ENCODE results near the gene GTPBP8. TPM values are rescaled to one million over a fixed set of nuclear protein-coding genes. Genes with fewer than 3 reads are reported as not detected.

Gene GTPBP8
- 10 to 100 TPM; 21.6 to 30.8 TPM for total RNA-seq

- peaks cover 8 to 17% of the 10 kb centered on the region in 2 donors for H3K36me3 Mint-ChIP-seq
- H3K27ac Mint-ChIP-seq = peak within 1 kb of the TSS; percentile 70 to 95
- no peaks in the 10 kb centered on the region for H3K9me3 Mint-ChIP-seq
- ATAC-seq (peak; percentile 91 to 92), DNase-seq (ENCODE audit: low spot score in 2 of 2) (peak; percentile 82 to 88)
Observed at GRCh38 chr3:112990672-112991602, at the start of gene GTPBP8. GTPBP8 (plus strand) TSS chr3:112990984; CDS start chr3:112991000, 16 bp downstream.

DNA sequence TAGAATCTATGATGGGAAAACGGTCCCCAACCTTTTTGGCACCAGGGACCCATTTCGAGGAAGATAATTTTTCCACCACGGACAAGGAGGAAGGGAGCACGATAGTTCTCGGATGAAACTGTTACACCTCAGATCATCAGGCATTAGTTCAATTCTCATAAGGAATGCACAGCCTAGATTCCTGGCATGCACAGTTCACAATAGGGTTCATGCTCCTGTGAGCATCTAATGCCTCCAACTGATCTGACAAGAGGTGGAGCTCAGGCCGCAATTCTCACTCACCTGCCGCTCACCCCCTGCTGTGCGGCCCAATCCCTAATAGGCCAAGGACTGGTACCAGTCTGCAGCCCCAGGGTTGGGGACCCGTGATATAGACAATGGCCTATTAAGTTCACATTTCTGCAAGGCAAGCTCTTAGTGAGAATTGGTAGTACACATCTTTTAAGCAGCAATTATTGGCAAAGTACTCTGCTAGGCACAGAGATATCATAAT lies 42.4 kb upstream of the GTPBP8 start:
- DNase-seq (ENCODE audit: low spot score in 2 of 2) (no peak), ATAC-seq (no peak)
- no peak overlapping the region for H3K27ac Mint-ChIP-seq
- H3K9me3 Mint-ChIP-seq = peaks cover 0 to 4% of the 10 kb centered on the region in 2 donors
- peaks cover 21 to 35% of the 10 kb centered on the region in 2 donors for H3K36me3 Mint-ChIP-seq

DNA sequence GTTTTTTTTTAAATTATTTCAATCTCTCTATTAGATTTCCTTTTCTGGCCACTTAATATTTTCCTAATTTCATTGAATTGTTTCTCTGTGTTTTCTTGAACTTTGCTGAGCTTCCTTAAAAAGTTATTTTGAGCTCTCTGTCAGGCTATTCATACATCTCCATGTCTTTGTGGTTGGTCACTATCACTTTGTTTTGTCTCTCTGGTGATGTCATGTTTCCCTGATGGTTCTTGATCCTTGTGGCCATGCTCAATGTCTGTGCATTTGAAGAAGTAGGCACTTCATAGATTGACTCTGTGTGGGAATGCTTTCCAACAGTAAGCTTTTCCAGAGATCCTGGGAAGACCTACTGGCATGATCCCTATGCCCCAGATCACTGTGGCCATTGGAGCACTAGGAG lies 34.4 kb upstream of the GTPBP8 start:
- Mint-ChIP-seq H3K27ac (no peak overlapping the region), H3K9me3 (peaks cover 9 to 12% of the 10 kb centered on the region in 2 donors), H3K36me3 (peaks cover 12 to 18% of the 10 kb centered on the region in 2 donors)
- ATAC-seq (no peak), DNase-seq (ENCODE audit: low spot score in 2 of 2) (no peak)

DNA sequence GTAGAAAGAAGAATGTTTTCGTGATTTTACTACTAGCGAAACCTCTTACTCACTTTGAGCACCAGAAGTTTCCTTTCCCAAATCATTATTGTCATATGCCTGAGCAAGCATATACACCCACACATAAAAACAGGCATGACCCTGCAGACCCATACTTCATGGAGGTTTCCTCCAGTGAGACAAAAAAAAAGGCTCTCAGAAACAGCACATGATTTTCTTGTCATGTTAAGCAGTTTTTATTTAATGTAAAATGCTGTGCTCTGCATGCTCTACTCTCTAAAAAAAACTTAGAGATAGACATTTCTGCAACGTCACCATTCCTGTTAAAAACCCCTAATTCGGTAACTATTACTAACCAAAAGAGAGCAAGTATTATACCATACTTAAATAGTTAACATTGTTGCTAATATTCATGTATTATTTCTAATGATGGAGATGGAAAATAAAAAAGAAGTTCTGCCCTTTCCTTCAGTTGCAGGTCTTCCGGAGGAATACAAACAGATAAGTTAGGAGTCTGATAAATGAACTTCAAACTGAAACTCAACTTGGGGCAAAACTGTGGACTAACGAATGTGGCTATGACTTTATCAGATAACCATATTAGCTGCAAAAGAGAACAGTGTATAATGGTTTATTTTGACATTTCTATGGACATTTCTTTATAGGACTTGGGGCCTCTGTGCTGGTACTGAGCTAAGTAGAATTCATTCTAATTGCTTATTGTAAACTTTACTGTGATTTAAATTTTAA lies 31.8 kb upstream of the GTPBP8 start:
- H3K9me3 Mint-ChIP-seq = peaks cover 16 to 24% of the 10 kb centered on the region in 2 donors
- no peak for DNase-seq (ENCODE audit: low spot score in 2 of 2)
- peaks cover 20 to 41% of the 10 kb centered on the region in 2 donors for H3K36me3 Mint-ChIP-seq
- ATAC-seq = peak; percentile 91 to 99
- peak overlapping the region in 1 of 2 donors; percentile 68 for H3K27ac Mint-ChIP-seq

DNA sequence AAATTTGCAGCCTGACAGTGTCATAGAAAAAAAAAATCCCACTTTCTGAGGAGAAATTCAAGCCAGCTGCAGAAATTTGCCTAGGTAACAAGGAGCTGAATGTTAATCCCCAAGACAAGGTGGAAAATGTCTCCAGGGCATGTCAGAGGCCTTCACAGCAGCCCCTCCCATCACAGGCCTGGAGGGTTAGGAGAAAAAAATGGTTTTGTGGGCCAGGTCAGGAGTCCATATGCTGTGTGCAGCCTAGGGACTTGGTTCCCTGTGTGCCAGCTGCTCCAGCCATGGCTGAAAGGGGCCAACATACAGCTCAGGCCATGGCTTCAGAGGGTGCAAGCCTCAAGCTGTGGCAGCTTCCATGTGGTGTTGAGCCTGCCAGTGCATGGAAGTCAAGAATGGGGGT lies 27.1 kb upstream of the GTPBP8 start:
- H3K36me3 Mint-ChIP-seq = peaks cover 35 to 39% of the 10 kb centered on the region in 2 donors
- no peak for ATAC-seq

DNA sequence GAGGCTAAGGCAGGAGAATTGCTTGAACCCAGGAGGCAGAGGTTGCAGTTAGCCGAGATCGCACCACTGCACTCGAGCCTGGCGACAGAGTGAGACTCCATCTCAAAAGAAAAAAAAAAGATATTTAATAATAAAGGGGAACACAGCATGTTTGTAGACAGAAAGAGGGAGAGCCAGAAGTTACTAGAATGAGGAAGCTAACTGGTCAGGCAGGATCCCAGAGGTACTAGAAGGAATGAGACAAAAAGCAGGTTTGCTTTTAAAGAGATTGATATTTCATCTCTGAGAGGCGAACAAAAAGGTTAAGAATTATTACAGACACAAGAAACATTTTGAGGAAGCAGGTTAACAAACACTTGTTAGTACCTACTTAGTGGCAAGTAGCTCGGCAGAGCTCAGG lies 25.1 kb upstream of the GTPBP8 start:
- Mint-ChIP-seq H3K36me3 (peaks cover 35 to 39% of the 10 kb centered on the region in 2 donors), H3K27ac (no peak overlapping the region), H3K9me3 (peaks cover 18 to 23% of the 10 kb centered on the region in 2 donors)
- DNase-seq (ENCODE audit: low spot score in 2 of 2) (no peak), ATAC-seq (no peak)

More for the DNA sequence above, 27.1 kb upstream of the GTPBP8 start:
- no peak for DNase-seq (ENCODE audit: low spot score in 2 of 2)
- peaks cover 18 to 23% of the 10 kb centered on the region in 2 donors for H3K9me3 Mint-ChIP-seq
- H3K27ac Mint-ChIP-seq = no peak overlapping the region

DNA sequence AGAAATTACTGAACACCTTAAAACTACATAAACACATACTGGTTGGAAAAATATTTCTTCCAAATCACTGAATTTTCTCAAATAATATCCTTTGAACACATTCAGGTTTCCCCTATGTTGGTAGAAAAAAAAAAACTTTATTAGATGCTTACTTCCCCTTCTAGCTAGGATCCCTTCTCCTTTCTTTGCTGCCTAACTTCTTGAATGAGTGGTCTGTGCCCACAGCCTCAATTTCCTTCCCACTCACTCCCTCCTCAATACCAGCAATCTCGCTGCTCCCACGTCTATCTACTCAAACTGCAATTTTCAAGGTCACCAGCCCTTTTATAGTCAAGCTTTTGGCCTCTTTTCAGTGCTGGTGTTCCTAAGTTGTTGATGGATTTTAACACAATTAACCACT lies 24.2 kb upstream of the GTPBP8 start:
- Mint-ChIP-seq H3K36me3 (peaks cover 35% of the 10 kb centered on the region in 2 donors), H3K27ac (peak overlapping the region in 1 of 2 donors; percentile 41), H3K9me3 (peaks cover 18 to 20% of the 10 kb centered on the region in 2 donors)
- ATAC-seq (no peak), DNase-seq (ENCODE audit: low spot score in 2 of 2) (no peak)

DNA sequence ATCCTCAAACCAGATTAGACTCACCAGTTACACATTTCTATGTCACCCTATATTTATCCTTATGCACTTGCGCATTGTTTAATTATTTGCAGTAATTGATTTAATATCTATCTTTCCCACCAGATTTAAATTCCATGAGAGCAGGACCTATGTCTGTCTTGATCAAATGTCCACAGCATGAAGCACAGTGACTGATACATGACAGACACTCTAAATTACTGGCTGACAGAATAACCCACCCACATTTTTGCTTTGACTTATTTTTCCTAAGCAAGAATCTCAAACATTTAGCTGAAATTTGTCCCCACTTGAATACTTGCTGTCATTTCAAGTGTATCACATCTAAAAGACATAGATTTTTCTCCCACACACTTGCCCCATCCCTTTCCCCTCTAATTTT lies 23.4 kb upstream of the GTPBP8 start:
- H3K36me3 Mint-ChIP-seq = peaks cover 27 to 35% of the 10 kb centered on the region in 2 donors
- H3K27ac Mint-ChIP-seq = peak overlapping the region; percentile 2 to 41
- ATAC-seq (peak in 1 of 2 donors; percentile 41), DNase-seq (ENCODE audit: low spot score in 2 of 2) (no peak)
- peaks cover 18% of the 10 kb centered on the region in 2 donors for H3K9me3 Mint-ChIP-seq

DNA sequence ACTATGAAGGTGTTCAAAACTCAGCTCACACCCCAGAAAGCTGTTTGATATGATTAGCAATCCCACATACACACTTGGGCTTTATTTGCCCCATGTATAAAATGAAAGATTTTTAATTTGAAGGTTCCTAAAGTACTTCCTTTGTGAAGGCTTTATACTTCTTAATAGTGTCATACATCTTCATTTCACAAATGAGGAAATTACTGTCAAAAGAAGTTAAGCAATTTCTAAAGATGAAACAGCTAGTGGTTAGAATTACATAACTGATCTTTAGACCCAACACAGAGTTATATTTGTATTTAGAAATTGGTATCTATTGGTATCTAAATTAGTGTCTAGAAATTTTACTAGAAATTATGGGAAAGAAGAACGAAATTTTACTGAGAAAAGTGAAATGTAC lies 23.0 kb upstream of the GTPBP8 start:
- Mint-ChIP-seq H3K36me3 (peaks cover 25 to 33% of the 10 kb centered on the region in 2 donors), H3K27ac (peak overlapping the region in 1 of 2 donors; percentile 41), H3K9me3 (peaks cover 17% of the 10 kb centered on the region in 2 donors)
- peak in 1 of 2 donors; percentile 49 for ATAC-seq
- DNase-seq (ENCODE audit: low spot score in 2 of 2) = no peak

- Mint-ChIP-seq H3K9me3 (no peaks in the 10 kb centered on the region), H3K36me3 (peaks cover 0 to 4% of the 10 kb centered on the region in 2 donors), H3K27ac (peak overlapping the region in 1 of 2 donors; percentile 6)
- DNase-seq (ENCODE audit: low spot score in 2 of 2) (no peak), ATAC-seq (no peak)
Observed at GRCh38 chr3:112972158-112972557, 18.6 kb upstream of the GTPBP8 start.

GRCh38 chr3:112973325-112974177 lies 17.2 kb upstream of the GTPBP8 start:
- H3K27ac Mint-ChIP-seq = peak overlapping the region; percentile 77 to 94
- H3K9me3 Mint-ChIP-seq = no peaks in the 10 kb centered on the region
- DNase-seq (ENCODE audit: low spot score in 2 of 2) (peak in 1 of 2 donors; percentile 45), ATAC-seq (peak; percentile 84 to 95)
- peaks cover 0 to 5% of the 10 kb centered on the region in 2 donors for H3K36me3 Mint-ChIP-seq

GRCh38 chr3:112974178-112974517 lies 16.6 kb upstream of the GTPBP8 start:
- Mint-ChIP-seq H3K36me3 (peaks cover 0 to 5% of the 10 kb centered on the region in 2 donors), H3K27ac (peak overlapping the region; percentile 77 to 94), H3K9me3 (no peaks in the 10 kb centered on the region)
- ATAC-seq (peak; percentile 4 to 27), DNase-seq (ENCODE audit: low spot score in 2 of 2) (no peak)

GRCh38 chr3:112974894-112975293 lies 15.9 kb upstream of the GTPBP8 start, which contains the start of gene CD200R1:
CD200R1 (minus strand) TSS chr3:112975103; CDS start chr3:112974857, 246 bp downstream.
- ATAC-seq (peak in 1 of 2 donors; percentile 41), DNase-seq (ENCODE audit: low spot score in 2 of 2) (no peak)
- Mint-ChIP-seq H3K27ac (peak within 1 kb of the TSS; percentile 77 to 94), H3K36me3 (peaks cover 0 to 5% of the 10 kb centered on the region in 2 donors), H3K9me3 (no peaks in the 10 kb centered on the region)

DNA sequence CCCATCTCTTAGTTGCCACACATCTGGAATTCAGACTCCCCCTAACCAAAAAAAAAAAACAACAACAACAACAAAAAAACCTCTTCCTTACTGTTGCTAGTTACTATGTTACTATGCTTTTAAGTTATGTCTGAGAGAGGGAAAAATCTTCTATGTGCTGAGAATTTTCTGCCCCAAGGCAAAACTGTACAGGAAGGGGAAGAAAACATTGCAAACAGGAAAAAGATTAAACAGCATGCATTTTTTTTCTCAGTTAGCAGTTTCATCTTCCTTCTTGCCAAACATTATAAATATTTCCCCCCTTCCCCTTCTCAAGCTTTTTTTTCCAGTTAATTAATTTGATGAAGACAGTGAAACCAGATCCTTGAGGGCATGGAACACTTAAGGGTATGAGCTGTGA lies 14.8 kb upstream of the GTPBP8 start:
- peak overlapping the region; percentile 52 to 77 for H3K27ac Mint-ChIP-seq
- DNase-seq (ENCODE audit: low spot score in 2 of 2) = no peak
- peaks cover 0 to 5% of the 10 kb centered on the region in 2 donors for H3K36me3 Mint-ChIP-seq
- no peaks in the 10 kb centered on the region for H3K9me3 Mint-ChIP-seq
- no peak for ATAC-seq

GRCh38 chr3:112976953-112977352 lies 13.8 kb upstream of the GTPBP8 start:
- ATAC-seq (no peak), DNase-seq (ENCODE audit: low spot score in 2 of 2) (no peak)
- Mint-ChIP-seq H3K9me3 (no peaks in the 10 kb centered on the region), H3K36me3 (peaks cover under 1 to 5% of the 10 kb centered on the region in 2 donors), H3K27ac (peak overlapping the region in 1 of 2 donors; percentile 74)
